Measurements from ENCODE around the gene PDE11A.

The PDE11A gene

GRCh38 chr2:177921726-177922125, 150.9 kb downstream of the PDE11A start:
- DNase-seq (ENCODE audit: low spot score): no peak

DNA sequence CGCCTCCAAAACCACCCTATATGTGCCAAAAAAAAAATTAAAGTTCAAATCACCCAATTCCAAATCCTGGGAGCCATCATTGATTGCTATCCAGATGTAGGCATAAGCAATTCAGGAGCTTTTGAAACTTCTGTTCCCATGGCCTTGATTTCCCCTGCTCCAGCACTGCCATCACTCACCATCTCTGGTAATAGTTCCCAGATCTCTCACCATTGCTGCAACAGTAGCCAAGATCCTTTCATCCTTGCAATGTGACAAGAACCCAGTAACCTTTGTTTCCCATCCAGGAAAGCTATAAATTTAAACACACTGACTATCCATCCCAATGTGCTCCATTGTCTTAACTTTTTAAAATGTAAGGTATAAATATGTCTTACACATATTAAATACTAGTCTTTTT, 155.4 kb downstream of the PDE11A start:
- DNase-seq (ENCODE audit: low spot score): no peak

DNA sequence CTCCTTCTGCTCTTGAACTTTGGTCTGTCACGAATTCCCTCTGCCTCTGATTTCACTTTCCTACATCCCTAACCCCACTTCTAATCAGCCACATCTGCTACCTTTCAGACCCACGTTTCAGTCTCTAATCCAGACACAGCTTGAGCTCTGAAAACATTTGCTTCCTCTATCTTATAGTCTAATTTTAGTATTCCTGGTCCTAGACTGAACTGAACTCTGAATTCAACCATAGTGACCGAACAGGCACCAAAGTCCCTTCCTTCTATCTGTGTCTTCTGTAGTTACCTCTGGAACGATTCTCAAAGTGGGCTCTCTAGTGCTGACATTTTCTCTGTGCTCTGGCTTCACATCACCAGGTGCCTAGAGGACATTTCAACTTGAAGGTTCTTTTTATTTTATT, 156.2 kb downstream of the PDE11A start:
- DNase-seq (ENCODE audit: low spot score): no peak

- no peak for DNase-seq (ENCODE audit: low spot score)
These were observed 158.3 kb downstream of the PDE11A start for GRCh38 chr2:177914247-177914646.

- DNase-seq (ENCODE audit: low spot score): no peak
These were observed 162.6 kb downstream of the PDE11A start for GRCh38 chr2:177909962-177910361.

GRCh38 chr2:177908824-177909223, 163.8 kb downstream of the PDE11A start:
- no peak for DNase-seq (ENCODE audit: low spot score)

- no peak for DNase-seq (ENCODE audit: low spot score)
These were observed 164.4 kb downstream of the PDE11A start for GRCh38 chr2:177908182-177908581.

DNA sequence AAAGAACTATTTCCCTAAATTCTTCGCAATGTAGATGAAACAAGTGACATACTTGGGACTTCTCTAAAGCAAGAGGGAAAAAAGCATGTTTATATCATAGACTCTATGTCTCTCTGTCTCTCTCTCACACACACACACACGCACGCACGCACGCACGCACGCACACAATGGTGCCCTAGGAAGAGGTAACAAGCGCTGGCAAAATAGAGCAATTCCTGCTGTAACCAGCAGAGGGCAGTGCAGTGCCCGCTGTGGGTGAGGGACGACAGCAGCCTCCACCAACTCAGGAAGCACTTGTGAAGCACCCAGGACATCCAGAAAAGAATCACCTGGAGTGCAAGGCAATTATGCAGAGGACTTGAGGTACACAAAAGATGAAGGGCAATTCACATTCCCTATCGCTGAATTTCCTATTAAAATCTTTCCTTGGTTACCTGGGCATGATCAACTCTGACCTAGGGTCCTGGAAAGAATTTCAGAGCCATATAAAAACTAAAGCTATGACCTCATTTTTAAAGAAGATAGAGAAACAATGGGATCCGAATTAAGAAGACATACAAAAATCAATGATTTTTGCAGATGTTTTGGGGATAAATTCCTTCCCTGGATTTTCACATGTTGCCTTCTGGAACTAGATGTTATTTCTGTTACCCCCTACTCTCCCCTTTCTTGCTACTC, 166.4 kb downstream of the PDE11A start:
- DNase-seq (ENCODE audit: low spot score): peak; percentile 47

- no peak for DNase-seq (ENCODE audit: low spot score)
These were observed 166.9 kb downstream of the PDE11A start for GRCh38 chr2:177905640-177906039.

DNA sequence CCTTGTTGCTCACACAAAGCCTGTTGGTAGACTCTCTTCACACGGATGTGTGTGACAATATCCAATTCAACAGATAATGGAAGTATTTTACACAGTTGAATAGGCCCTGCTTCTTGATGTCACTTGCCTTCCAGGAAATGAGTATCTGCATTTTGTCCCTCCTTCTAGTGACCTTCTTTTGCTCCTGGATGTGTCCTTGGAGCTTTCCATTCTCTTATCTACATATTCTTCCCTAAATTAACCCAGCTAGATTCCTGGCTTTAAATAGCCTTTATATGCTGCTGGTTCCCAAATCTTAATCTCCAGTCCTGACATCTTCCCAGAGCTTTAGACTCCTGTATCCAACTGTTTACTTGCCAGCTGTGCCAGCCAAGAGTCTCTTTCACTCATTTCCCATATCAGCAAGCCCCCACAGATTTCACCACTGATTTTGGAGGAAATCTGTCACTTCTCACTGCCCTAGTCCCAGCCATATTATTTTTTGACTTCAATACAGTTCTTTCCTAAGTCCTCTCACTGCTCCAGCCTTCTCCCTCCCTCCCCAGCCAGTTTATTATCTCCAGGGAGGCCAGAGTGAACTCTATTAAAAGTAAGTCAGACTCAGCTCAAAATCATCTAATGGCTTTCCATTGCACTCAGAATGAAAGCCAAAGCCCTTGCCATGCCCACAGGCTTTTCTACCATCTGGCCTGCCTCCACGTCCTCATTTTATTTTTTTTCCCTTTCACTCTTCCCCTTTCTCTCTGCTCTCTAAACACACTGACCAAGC, 170.0 kb downstream of the PDE11A start:
- no peak for DNase-seq (ENCODE audit: low spot score)

DNA sequence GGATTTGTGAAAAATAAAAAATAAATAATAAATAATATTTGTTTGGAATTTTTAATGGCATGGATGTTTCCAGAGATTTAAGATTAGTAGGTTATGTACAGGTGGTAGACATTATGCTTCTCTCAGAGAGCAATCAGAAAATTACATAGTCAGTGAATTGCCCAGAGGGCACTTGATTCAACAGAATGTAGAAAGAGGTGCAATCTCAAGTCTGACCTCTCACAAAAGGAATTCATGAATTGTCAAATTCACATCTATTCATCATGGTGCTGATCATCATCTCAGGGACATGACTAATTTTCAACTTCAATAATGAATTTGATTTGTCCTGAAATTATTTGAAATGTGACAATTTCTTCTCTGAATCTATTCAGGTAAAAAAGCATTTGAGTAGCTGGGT, 172.5 kb downstream of the PDE11A start:
- no peak for DNase-seq (ENCODE audit: low spot score)

DNA sequence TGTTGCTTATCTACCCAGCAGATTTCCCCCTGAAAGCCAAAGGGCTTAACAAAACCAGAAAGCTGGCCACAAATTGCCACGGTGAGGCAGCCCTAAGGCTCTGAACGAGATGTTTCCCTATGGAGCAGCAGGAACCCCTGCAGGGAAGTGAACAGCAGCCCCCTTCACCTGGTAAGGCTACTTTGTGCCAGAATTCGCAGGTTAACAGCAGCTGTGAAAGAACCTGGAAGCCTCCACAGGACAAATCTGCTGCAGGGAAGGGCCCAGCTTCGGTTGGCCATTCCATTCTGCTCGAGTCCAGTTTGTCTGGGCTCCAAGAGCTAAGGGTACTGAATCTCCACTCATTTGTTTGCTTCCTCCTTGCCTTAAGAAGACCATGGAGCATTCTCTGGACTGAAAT, 175.3 kb downstream of the PDE11A start:
- no peak for DNase-seq (ENCODE audit: low spot score)

- no peak for DNase-seq (ENCODE audit: low spot score)
These were observed 176.0 kb downstream of the PDE11A start for GRCh38 chr2:177896587-177896986.

DNA sequence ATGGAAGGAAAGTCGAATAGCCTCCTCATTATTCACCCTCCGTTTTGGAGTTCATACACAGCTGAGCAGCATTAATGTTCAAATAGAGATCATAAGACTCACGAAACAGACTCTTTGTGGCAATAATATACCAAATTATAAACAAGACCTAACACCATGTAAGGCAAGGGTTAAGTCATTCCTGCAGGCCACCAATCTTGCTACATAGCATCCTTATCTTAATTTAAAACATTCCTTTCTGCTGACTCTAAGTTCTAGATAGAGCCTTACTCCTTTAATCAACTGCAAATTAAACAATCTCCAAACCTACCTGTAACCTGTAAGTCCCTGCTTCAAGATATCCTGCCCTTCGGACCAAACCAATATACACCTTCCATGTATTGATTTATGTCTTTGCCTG, 178.0 kb downstream of the PDE11A start:
- DNase-seq (ENCODE audit: low spot score): no peak

GRCh38 chr2:177893880-177894279, 178.7 kb downstream of the PDE11A start:
- no peak for DNase-seq (ENCODE audit: low spot score)

GRCh38 chr2:177891533-177891932, 181.0 kb downstream of the PDE11A start:
- DNase-seq (ENCODE audit: low spot score): no peak

DNA sequence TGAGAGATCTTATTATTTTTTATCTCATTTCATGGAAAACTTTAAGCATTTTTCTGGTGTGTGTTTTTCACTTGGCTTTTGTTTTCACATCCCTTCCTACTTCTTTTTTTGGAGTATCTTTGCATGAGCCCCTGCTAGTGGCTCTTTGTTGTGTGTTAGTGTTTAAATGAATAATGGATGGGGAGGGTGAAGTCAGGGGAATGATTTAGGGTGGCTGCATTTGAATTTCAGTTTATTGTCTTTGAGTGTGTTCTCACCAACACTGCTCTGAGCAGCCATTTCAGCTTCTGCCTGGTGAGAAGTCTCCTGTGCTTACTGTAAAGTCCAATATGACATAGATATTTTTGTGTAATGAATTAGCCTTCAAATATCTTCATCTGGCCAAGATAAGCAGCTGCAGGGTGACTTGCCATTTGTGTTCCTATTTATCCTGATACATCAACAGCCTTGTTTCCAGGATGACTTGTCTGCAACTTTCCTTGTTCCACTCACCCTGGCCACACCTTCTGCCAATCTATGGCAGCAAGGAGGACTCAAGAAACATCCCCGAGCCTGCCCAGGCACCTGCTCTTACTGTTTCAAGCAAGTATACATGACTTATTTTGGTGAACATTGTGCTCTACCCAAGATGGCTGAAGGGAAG, 182.6 kb downstream of the PDE11A start:
- no peak for DNase-seq (ENCODE audit: low spot score)

GRCh38 chr2:177888581-177888980, 184.0 kb downstream of the PDE11A start:
- no peak for DNase-seq (ENCODE audit: low spot score)

DNA sequence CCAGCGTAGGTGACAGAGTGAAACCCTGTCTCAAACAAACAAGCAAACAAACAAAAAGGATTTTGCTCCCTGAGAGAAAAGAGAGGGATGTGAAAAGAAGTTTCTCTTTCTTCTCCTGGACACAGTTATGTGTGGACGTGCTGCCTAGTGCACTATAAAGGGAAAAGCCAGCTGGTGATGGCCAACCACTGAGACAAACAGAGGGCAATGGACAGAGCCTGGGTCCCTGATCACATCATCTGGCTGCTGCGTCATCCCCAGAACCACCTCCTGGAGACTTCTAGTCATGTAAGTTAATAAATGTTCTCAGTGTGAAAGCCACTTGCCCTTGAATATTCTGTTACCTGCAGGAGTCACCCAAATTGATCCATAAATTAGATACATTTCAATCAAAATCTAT, 184.9 kb downstream of the PDE11A start:
- no peak for DNase-seq (ENCODE audit: low spot score)

- DNase-seq (ENCODE audit: low spot score): no peak
These were observed 185.8 kb downstream of the PDE11A start for GRCh38 chr2:177886824-177887223.

DNA sequence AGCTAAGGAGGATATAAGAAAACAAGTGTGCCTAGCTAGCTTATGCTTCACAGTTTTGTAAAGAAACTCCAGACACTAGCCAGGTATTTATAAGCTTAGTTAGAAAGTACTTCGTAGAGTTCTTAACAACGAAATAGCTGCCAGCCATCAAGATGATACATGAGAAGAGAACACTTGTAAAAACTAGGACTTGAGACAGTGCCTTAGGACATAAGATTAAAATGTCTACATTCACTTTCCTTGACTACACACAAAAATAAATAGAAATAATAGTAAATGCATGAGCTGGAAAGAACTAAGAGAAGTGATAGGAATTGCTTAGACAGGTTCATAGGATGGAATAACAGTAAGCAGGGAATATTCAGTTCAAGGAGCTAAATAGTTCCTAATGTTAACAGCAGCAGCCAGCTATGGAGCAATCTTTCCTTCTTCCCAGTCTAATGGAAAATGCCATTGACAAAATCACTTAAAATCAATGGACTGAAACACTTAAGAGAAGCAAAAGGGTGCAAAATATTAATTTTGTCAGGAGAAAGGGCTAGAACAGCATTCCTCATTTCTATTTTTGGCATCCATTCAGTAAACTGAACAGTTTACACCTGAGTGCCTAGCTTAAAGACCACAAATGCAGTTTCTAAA, 186.6 kb downstream of the PDE11A start:
- DNase-seq (ENCODE audit: low spot score): no peak

DNA sequence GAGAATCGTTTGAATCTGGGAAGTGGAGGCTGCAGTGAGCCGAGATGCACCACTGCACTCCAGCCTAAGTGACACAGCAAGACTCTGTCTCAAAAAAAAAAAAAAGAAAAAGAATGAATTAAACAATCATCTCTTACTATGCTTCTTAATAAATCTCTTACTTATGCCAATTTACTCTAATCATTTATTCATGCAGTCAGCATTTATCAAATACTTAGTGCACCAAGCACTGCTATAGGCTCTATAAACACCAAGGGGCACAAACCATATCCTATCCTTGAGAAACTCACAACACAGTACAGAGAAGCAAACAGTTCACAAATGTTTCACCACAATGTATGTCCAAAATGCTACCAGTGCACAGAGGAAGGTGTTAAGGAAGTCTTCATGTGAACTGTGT, 189.4 kb downstream of the PDE11A start:
- DNase-seq (ENCODE audit: low spot score): no peak

DNA sequence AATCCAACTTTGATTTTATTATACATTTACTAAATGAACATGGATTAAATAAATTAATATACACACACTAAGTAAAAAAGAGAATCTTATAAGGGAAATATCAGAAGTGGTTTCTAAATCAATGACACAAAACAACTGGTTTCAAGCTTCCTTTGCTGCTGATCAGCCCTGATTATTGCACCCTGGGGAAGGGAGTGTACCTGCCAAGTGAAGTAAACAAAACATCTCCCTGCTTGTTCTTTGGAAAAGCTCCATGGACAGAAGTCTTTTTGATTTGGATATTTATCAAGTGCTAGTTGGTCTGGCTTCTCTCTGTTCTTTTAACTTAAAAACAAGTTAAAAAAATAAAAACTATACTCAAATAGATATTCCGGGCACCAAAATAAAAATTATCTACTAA, 190.1 kb downstream of the PDE11A start:
- DNase-seq (ENCODE audit: low spot score): no peak

All from Ammon's horn (tissue), 1 donor.